HG02884 (cell line): ENCODE results near the gene VPS37B.
"Not testable (repeated sequence)": the region's sequence is repeated elsewhere in the genome, so short reads cannot be mapped to it uniquely, and the experiment has no call there.

ENCODE experiments used
- ATAC-seq: cut with Tn5 transposase; IDR thresholded peaks from one replicate; pipeline ENCODE4 v1.9.1; 2021; ENCODE audit warnings: mild to moderate bottlenecking, moderate library complexity; ENCODE audit not compliant: unreplicated experiment

The VPS37B gene

GRCh38 chr12:122895704-122896636 lies at the start of gene VPS37B:
VPS37B (minus strand) TSS chr12:122896124; CDS start chr12:122896062, 62 bp downstream.
- no peak for ATAC-seq

- no peak for ATAC-seq
Observed at GRCh38 chr12:122944605-122945592, 49.0 kb upstream of the VPS37B start.

- ATAC-seq, result no peak
Observed at GRCh38 chr12:122943196-122943595, 47.3 kb upstream of the VPS37B start.

- ATAC-seq, result no peak
Observed at GRCh38 chr12:122942637-122943036, 46.7 kb upstream of the VPS37B start.

- not testable (repeated sequence) for ATAC-seq
Observed at GRCh38 chr12:122941351-122941750, 45.4 kb upstream of the VPS37B start.

GRCh38 chr12:122939125-122939524 lies 43.2 kb upstream of the VPS37B start:
- no peak for ATAC-seq

GRCh38 chr12:122937622-122938091 lies 41.7 kb upstream of the VPS37B start:
- no peak for ATAC-seq

GRCh38 chr12:122935318-122935717 lies 39.4 kb upstream of the VPS37B start:
- ATAC-seq, result no peak

- no peak for ATAC-seq
Observed at GRCh38 chr12:122934722-122935121, 38.8 kb upstream of the VPS37B start.

GRCh38 chr12:122932207-122932606 lies 36.3 kb upstream of the VPS37B start:
- no peak for ATAC-seq

GRCh38 chr12:122929812-122930211 lies 33.9 kb upstream of the VPS37B start:
- no peak for ATAC-seq

- ATAC-seq, result no peak
Observed at GRCh38 chr12:122929148-122929538, 33.2 kb upstream of the VPS37B start.

GRCh38 chr12:122928404-122929147 lies 32.7 kb upstream of the VPS37B start:
- no peak for ATAC-seq

- ATAC-seq, result no peak
Observed at GRCh38 chr12:122927756-122928403, 32.0 kb upstream of the VPS37B start.

GRCh38 chr12:122921917-122922316 lies 26.0 kb upstream of the VPS37B start:
- ATAC-seq, result no peak

- no peak for ATAC-seq
Observed at GRCh38 chr12:122920687-122921086, 24.8 kb upstream of the VPS37B start.

- no peak for ATAC-seq
Observed at GRCh38 chr12:122918827-122919226, 22.9 kb upstream of the VPS37B start.

- no peak for ATAC-seq
Observed at GRCh38 chr12:122917507-122918121, 21.7 kb upstream of the VPS37B start.

- ATAC-seq, result no peak
Observed at GRCh38 chr12:122909442-122910288, 13.7 kb upstream of the VPS37B start.
